HG03354 (cell line): ENCODE results near the gene TRAK1.

Experiments used
- ATAC-seq: cut with Tn5 transposase; IDR thresholded peaks from one replicate; pipeline ENCODE4 v1.9.1; 2021; ENCODE audit warnings: mild to moderate bottlenecking; ENCODE audit not compliant: unreplicated experiment, poor library complexity, severe bottlenecking

TRAK1 gene

DNA sequence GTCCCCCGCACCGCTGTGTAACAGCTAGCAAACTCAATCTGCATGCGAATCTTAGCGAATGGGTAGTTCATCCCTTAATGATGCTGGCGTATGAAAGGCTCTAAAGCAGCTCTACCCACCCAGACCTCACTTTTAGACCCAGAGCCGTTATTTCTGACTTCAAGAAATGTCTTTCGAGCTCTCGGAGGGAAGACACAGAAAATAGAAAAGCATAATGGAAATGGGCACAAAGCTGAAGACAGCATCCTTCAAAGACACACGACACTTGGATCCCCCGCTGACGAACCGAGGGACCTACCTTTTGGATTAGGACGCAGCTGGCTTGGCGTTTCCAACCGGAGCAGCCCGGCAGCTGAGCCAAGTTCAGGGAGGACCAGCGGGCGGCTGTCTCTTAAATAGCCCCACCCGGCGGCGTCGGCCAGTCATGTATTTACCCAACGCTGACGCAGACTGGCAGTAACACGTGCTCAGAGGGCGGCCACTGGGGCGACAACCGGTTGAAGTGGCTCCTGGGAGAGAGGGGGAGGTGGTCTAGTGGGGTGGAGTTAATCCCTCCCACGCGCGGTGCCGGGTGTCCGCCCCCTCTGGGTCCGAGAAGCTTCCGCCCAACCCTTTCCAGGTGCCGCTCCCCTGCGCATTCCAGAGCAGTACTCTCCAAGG, 173.4 kb downstream of the TRAK1 start:
- no peak for ATAC-seq

DNA sequence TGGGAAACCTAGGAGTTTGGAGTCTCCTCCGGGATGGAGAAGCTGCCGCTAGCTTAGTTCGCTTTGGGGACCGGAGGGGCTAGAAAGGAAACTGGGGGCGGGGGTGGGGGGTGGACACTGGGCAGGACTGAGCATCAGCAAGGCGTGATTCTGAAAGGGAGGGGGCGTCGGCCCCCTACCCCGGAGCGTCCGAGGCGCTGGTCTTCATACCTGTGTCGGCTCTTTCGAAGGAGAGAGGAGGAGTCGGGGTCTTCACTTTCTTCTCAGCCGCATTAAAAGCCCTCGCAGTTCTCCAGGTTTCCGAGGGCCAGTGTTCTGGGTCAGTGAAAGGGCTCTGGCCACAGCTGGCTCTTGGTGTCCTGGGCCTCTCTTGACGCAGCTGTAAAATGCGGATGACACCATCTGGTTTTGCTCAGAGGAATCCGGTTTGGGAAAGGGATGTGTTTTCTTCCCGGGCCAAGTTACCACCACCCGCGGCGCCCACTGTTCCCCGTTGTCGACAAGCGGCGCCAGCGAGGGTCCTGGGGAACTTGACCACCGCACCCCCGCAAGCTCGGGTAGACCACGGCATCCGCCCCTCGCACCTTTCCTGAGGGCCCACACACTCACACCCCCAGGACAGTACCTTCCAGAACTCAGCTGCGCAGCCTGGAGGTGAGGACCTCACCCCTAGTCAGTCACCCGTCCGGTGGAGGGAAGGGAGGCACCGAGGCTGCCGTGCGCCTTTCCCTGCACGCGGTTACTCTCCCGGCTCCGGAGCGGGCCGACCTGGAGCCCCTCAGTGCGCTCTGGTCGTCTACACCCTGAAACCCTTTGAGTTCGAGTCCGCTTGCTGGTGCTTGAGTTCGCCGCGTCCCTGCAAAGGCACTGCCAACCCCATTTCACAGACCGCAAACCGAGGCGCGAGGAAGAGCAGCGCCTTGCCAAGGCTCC, 174.2 kb downstream of the TRAK1 start:
- ATAC-seq, result no peak

GRCh38 chr3:42266085-42266484, 174.9 kb downstream of the TRAK1 start, which contains the start of gene CCK:
Gene CCK (minus strand): TSS chr3:42266185. CDS start chr3:42263630, 2,555 bp downstream.
- ATAC-seq, result no peak

GRCh38 chr3:42267878-42268277, 176.7 kb downstream of the TRAK1 start:
- no peak for ATAC-seq

DNA sequence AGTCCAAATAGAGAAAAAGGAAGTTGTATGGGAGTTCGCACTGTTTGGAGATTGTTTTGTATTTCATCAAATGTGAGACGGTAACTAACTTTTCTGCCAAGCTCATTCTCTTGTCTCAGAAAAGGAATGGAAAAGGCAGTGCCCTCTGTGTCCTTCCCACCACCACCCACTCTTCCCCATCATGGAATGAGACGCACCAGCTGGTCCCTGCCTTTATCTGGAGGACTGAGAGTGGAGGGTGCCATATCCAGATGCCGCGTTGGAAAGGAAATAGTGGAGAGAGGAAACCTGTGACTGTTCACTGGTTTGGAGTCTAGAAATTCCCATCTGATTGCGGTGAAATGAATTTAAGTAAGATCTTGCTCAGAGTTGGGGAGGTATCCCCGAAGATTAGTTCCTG, 178.5 kb downstream of the TRAK1 start:
- no peak for ATAC-seq

GRCh38 chr3:42270561-42270960, 179.4 kb downstream of the TRAK1 start:
- no peak for ATAC-seq

DNA sequence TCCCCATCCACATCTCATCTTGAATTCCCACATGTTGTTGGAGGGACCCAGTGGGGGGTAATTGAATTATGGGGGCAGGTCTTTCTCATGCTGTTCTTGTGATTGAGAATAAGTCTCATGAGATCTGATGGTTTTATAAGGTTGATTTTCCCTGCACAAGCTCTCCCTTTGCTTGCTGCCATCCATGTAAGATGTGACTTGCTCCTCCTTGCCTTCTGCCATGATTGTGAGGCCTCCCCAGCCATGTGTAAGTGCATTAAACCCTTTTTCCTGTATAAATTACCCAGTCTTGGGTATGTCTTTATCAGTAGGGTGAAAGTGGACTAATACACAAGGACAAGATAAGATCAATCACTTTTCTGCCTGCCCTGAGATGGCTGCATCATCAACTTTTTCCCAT, 180.6 kb downstream of the TRAK1 start:
- no peak for ATAC-seq

GRCh38 chr3:42273361-42273760, 182.2 kb downstream of the TRAK1 start:
- no peak for ATAC-seq

GRCh38 chr3:42274266-42274665, 183.1 kb downstream of the TRAK1 start:
- no peak for ATAC-seq

DNA sequence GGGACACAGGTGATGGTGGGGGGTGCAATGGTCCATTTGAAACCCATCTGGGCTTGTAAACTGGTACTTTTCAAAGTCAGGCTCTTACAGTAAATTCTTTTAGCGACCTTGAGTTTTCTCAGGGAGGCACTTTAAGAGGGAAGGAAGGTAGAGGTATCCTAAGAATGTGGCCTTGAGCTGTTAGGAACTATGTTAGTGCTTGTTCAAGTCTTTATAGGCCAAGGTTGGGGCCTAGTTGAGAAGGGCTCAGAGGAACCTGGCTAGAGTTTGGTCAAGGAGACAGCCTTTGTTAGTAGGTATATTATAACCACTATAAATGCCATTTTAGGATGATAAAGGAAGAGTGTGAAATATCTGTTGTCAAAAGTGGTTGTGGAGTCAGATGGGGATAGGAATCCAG, 184.1 kb downstream of the TRAK1 start:
- no peak for ATAC-seq
